Measurements from ENCODE around the gene SLC25A27.

The SLC25A27 gene

GRCh38 chr6:46706464-46706863, 53.7 kb downstream of the SLC25A27 start:
- no peak for DNase-seq (ENCODE audit: insufficient read length, low spot score)
- no peak for FAIRE-seq
- no peak for TF ChIP-seq CTCF (IDR thresholded peaks at IDR 0.05; ENCODE audit: insufficient read depth, missing control alignments)

DNA sequence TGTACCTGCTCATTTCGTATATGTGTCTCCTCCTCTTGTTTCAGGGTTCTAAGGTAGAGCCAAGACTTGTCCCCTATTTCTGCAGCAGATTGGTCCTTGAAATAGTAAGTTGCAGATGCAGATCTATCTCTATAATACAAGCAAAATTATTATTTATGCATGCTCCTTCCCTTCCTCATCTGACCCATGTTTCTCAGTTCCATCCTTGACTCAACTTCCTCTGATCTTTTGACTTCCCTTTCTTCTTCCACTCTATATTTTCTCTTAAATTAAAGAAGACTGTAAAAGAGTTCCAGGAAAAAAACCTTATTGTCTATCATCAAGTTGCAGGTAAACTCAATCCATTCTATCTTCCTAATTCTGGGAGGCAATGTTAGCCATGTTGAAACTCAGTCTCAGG, 58.7 kb downstream of the SLC25A27 start:
- DNase-seq (ENCODE audit: insufficient read length, low spot score) (no peak), FAIRE-seq (no peak)
- no peak for TF ChIP-seq CTCF (IDR thresholded peaks at IDR 0.05; ENCODE audit: insufficient read depth, missing control alignments)

GRCh38 chr6:46715141-46715540, 62.4 kb downstream of the SLC25A27 start:
- FAIRE-seq (no peak), DNase-seq (ENCODE audit: insufficient read length, low spot score) (no peak)
- TF ChIP-seq CTCF (IDR thresholded peaks at IDR 0.05; ENCODE audit: insufficient read depth, missing control alignments), result no peak

DNA sequence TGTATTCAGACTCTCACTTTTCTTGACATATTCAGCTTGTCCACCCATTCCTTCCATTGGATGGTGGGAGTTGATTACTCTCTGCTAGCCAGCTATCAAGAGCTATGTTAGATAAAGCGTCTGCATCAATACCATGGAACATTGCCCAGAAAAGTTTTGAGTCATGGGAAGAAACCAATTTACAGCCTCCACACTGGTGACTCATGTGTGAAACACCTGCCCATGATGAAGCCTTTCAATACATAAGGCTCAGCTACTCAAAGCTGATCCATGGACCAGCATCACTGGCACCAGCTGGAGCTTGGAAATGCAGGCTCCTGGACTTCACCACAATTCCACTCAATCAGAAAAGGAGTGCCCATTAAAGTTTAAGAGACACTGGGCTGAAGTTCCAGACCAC, 66.3 kb downstream of the SLC25A27 start:
- TF ChIP-seq CTCF (IDR thresholded peaks at IDR 0.05; ENCODE audit: insufficient read depth, missing control alignments), result no peak
- FAIRE-seq (no peak), DNase-seq (ENCODE audit: insufficient read length, low spot score) (no peak)

DNA sequence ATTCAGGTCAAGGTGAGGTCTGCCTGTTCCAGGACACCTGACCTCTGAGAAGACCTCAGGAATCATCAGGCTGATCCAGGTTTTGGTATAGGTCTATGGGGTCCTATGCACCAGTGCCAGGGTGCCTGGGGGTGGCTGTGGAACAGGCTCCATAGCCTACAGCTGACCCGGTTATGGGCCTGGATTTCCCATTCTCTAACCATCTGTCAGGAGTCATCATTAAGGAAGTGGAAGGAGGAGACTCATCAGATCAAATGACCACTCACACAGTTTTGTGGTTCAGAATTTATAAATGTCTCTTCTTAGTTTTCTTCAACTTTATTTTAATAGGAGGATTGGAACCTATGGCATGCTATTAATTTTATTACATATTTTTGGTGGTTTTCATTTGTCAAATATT, 67.6 kb downstream of the SLC25A27 start:
- FAIRE-seq (no peak), DNase-seq (ENCODE audit: insufficient read length, low spot score) (no peak)
- no peak for TF ChIP-seq CTCF (IDR thresholded peaks at IDR 0.05; ENCODE audit: insufficient read depth, missing control alignments)
